ENCODE data around the gene LONP2.
A peak's percentile ranks its signal among the peaks of the same experiment; 100 is the strongest.

The LONP2 gene

GRCh38 chr16:48244080-48244862 lies at the start of gene LONP2:
TSS of gene LONP2 (plus strand) at chr16:48244300. CDS start at chr16:48244389, 89 bp downstream.
- peak; percentile 87 for DNase-seq (ENCODE audit: low read depth, low spot score)

- no peak for DNase-seq (ENCODE audit: low read depth, low spot score)
These were observed 49.1 kb upstream of the LONP2 start for GRCh38 chr16:48194828-48195556.

- no peak for DNase-seq (ENCODE audit: low read depth, low spot score)
These were observed 46.8 kb upstream of the LONP2 start for GRCh38 chr16:48197294-48197693.

- no peak for DNase-seq (ENCODE audit: low read depth, low spot score)
These were observed 42.4 kb upstream of the LONP2 start for GRCh38 chr16:48201515-48202201.

GRCh38 chr16:48203974-48204824 lies 39.9 kb upstream of the LONP2 start:
- DNase-seq (ENCODE audit: low read depth, low spot score), result no peak

GRCh38 chr16:48204825-48205151 lies 39.3 kb upstream of the LONP2 start:
- DNase-seq (ENCODE audit: low read depth, low spot score), result no peak

GRCh38 chr16:48206594-48207242 lies 37.4 kb upstream of the LONP2 start:
- DNase-seq (ENCODE audit: low read depth, low spot score), result no peak

- no peak for DNase-seq (ENCODE audit: low read depth, low spot score)
These were observed 33.4 kb upstream of the LONP2 start for GRCh38 chr16:48210747-48211146.

GRCh38 chr16:48212033-48212432 lies 32.1 kb upstream of the LONP2 start:
- no peak for DNase-seq (ENCODE audit: low read depth, low spot score)

GRCh38 chr16:48215738-48216137 lies 28.4 kb upstream of the LONP2 start:
- no peak for DNase-seq (ENCODE audit: low read depth, low spot score)

GRCh38 chr16:48217708-48218107 lies 26.4 kb upstream of the LONP2 start:
- DNase-seq (ENCODE audit: low read depth, low spot score), result no peak

GRCh38 chr16:48218473-48218872 lies 25.6 kb upstream of the LONP2 start:
- DNase-seq (ENCODE audit: low read depth, low spot score), result no peak

GRCh38 chr16:48220891-48221290 lies 23.2 kb upstream of the LONP2 start:
- no peak for DNase-seq (ENCODE audit: low read depth, low spot score)

GRCh38 chr16:48223490-48223889 lies 20.6 kb upstream of the LONP2 start:
- DNase-seq (ENCODE audit: low read depth, low spot score), result no peak

GRCh38 chr16:48225456-48225855 lies 18.6 kb upstream of the LONP2 start:
- no peak for DNase-seq (ENCODE audit: low read depth, low spot score)

GRCh38 chr16:48231727-48232492 lies 12.2 kb upstream of the LONP2 start:
- no peak for DNase-seq (ENCODE audit: low read depth, low spot score)

GRCh38 chr16:48232493-48233040 lies 11.5 kb upstream of the LONP2 start:
- DNase-seq (ENCODE audit: low read depth, low spot score), result no peak

- no peak for DNase-seq (ENCODE audit: low read depth, low spot score)
These were observed 9.5 kb upstream of the LONP2 start for GRCh38 chr16:48234630-48235029.

GRCh38 chr16:48235058-48235555 lies 9.0 kb upstream of the LONP2 start:
- no peak for DNase-seq (ENCODE audit: low read depth, low spot score)
